Measurements from ENCODE around the gene PFN1. TPM values are rescaled to one million over a fixed set of nuclear protein-coding genes. Genes with fewer than 3 reads are reported as not detected.

Gene PFN1
- total RNA-seq, 1 donor from 2014 or later = 370 TPM

DNA sequence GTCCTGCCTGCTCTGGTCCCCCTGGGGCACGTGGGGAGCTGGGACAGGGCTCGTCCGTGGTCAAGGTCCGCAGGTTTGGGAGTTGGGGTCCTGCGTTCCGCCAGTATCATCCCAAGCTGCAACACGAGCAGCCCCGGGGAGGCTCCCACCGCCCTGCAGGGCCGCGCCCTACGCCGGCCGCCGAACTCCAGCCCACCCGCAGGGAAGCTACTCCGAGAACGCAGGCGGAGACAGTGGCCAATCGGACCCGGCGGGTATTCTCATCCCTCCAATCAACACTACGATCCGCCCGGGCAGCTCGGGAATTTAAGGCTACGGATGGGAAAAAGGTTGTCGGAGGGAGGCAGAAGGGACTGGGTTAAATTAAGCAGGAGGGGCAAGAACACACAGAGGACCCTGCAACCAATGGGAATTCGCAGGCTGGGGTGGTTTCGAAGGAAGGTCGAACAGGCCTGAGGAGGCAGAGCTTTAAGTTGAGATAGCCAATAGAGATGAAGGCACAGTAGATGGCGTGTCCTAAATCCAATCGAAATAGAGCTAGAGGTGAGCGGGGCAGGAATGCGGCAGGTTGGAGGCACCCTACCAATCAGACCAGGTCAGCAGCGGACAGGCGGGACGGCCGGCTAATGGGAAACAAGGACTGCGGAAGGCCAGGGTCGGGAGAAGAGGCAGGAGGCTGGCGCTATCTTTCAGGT, 18.7 kb upstream of the PFN1 start:
- Mint-ChIP-seq H3K4me3 (no peak overlapping the region), H3K27ac (no peak overlapping the region), H3K36me3 (peaks cover 17% of the 10 kb centered on the region), H3K27me3 (ENCODE audit: low read depth) (no peaks in the 10 kb centered on the region), H3K9me3 (no peaks in the 10 kb centered on the region), H3K4me1 (peaks cover 37% of the 10 kb centered on the region)
- TF ChIP-seq, protein P1, sequence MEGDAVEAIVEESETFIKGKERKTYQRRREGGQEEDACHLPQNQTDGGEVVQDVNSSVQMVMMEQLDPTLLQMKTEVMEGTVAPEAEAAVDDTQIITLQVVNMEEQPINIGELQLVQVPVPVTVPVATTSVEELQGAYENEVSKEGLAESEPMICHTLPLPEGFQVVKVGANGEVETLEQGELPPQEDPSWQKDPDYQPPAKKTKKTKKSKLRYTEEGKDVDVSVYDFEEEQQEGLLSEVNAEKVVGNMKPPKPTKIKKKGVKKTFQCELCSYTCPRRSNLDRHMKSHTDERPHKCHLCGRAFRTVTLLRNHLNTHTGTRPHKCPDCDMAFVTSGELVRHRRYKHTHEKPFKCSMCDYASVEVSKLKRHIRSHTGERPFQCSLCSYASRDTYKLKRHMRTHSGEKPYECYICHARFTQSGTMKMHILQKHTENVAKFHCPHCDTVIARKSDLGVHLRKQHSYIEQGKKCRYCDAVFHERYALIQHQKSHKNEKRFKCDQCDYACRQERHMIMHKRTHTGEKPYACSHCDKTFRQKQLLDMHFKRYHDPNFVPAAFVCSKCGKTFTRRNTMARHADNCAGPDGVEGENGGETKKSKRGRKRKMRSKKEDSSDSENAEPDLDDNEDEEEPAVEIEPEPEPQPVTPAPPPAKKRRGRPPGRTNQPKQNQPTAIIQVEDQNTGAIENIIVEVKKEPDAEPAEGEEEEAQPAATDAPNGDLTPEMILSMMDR (IDR thresholded peaks at IDR 0.05; ENCODE audit: unreplicated experiment) = no peak
- peak; percentile 95 to 96 for DNase-seq (ENCODE audit: low spot score in 2 of 2, unreplicated experiment in 2 of 2)

DNA sequence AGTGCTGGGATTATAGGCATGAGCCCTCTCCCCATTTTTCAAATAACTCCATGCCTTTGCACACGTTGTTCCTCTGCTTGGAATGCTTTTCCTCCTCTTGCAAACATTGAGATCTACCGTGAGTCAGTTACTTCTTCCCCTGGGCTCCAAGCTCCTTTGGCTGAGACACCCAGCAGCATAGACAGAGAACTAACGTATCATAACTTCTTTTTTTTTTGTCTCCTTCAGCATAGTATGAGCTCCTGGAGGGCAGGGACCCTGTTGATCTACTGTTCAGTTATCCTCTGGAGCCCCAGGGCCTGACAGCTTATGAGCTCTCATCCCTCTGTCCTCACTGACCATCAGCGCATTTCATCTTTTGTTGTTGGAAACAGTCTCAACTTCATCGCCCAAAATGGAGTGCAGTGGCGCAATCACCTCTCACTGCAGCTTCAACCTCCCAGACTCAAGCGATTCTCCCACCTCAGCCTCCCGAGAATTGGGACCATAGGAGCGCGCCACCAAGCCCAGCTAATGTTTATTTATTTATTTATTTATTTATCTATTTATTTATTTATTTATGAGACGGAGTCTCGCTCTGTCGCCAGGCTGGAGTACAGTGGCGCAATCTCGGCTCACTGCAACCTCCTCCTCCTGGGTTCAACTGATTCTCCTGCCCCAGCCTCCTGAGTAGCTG, 17.1 kb upstream of the PFN1 start:
- TF ChIP-seq, protein P1 (IDR thresholded peaks at IDR 0.05; ENCODE audit: unreplicated experiment) = no peak
- H3K36me3 Mint-ChIP-seq = peaks cover 16% of the 10 kb centered on the region
- peaks cover 30% of the 10 kb centered on the region for H3K4me1 Mint-ChIP-seq
- H3K27me3 Mint-ChIP-seq (ENCODE audit: low read depth) = no peaks in the 10 kb centered on the region
- no peak overlapping the region for H3K4me3 Mint-ChIP-seq
- no peaks in the 10 kb centered on the region for H3K9me3 Mint-ChIP-seq
- no peak for DNase-seq (ENCODE audit: low spot score in 2 of 2, unreplicated experiment in 2 of 2)
- peak overlapping the region; percentile 75 for H3K27ac Mint-ChIP-seq

DNA sequence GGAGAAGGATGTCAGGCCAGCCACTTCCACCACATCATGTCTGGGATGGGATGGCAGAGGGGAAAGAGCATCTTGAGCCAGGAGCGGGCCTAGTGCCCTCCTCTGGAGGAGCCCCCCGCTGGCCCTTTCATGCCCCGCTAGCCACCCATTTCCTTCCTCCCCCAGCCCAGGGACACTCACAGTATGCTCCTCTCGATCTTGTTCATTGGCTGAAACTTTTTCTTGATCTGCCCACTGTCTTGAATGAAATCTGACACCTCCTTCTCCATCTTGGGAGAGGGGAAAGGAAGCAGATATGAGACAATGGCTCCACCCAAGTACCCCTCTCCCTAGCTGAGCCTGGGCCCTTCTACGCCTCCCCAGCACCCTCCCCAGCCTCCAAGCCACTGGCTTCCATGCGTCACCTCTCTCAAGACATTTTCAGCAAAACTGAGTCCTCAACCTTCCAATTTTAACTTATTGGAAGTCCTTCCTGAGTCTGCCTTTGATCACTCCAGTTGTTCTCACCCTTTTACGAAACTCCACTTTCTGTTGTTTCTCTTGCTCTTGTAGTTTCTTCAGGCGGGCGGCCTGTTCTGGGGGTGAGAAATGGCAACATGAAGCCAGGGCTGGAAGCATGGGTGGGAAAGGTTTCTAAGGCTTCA, 12.1 kb upstream of the PFN1 start:
- H3K9me3 Mint-ChIP-seq = no peaks in the 10 kb centered on the region
- H3K4me3 Mint-ChIP-seq = no peak overlapping the region
- H3K36me3 Mint-ChIP-seq = peaks cover 26% of the 10 kb centered on the region
- no peaks in the 10 kb centered on the region for H3K27me3 Mint-ChIP-seq (ENCODE audit: low read depth)
- H3K27ac Mint-ChIP-seq = no peak overlapping the region
- no peak for DNase-seq (ENCODE audit: low spot score in 2 of 2, unreplicated experiment in 2 of 2)
- H3K4me1 Mint-ChIP-seq = peaks cover 3% of the 10 kb centered on the region
- TF ChIP-seq, protein P1 (IDR thresholded peaks at IDR 0.05; ENCODE audit: unreplicated experiment) = no peak

DNA sequence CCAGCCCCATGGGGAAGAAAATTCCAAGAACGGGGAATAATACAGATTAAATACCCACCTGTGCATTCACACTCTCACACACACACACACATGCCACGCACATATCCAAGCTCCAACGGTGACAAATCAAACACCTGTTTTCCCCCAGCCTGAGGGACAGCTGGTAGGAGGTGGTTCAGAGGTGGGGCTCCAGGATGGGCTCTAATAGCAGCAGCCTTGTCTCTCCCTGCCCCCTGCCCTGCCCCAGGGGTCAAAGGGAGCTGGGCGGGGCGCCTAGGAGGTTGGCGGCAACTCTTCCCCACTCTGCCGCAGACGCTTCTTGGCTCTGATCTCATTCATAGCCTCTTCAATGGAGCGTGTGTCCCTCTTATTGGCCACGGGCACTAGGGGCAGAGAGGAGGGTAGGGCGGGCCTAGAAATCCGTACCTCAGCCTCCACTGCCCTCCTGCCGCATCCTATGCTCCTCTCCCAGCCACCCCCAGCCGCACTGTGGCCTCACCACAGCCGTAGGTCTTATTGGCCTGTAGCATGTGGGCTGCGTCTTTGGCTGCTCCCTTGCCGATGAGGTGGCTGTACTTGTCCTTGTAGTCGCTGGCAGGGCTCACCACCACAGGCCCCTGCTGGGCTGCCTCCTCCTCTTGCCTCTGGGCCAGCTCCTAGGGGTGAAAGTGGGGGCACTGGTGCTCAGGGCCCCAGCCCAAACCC, 11.1 kb upstream of the PFN1 start:
- DNase-seq (ENCODE audit: low spot score in 2 of 2, unreplicated experiment in 2 of 2) = no peak
- Mint-ChIP-seq H3K27me3 (ENCODE audit: low read depth) (no peaks in the 10 kb centered on the region), H3K36me3 (peaks cover 23% of the 10 kb centered on the region), H3K4me3 (no peak overlapping the region), H3K9me3 (no peaks in the 10 kb centered on the region), H3K4me1 (no peaks in the 10 kb centered on the region), H3K27ac (no peak overlapping the region)
- TF ChIP-seq, protein P1 (IDR thresholded peaks at IDR 0.05; ENCODE audit: unreplicated experiment) = no peak

DNA sequence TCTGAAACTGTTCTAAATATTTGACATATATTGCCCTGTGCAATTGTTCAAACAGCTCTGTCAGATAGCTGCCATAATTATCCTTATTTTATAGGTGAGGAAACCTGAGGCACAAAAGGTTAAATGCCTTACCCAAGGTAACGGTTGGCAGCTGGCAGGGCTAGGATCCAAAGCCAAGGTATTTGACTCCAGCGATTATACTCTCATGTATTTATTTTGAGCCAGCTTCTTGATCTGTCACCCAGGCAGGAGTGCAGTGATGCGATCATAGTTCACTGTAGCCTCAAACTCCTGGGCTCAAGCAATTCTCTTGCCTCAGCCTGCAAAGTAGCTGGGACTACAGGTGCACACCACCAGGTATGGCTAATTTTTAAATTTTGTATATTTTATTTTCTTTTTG, 9.8 kb upstream of the PFN1 start:
- peaks cover 21% of the 10 kb centered on the region for H3K36me3 Mint-ChIP-seq
- H3K27ac Mint-ChIP-seq = no peak overlapping the region
- TF ChIP-seq, protein P1 (IDR thresholded peaks at IDR 0.05; ENCODE audit: unreplicated experiment) = no peak
- H3K27me3 Mint-ChIP-seq (ENCODE audit: low read depth) = no peaks in the 10 kb centered on the region
- no peak overlapping the region for H3K4me3 Mint-ChIP-seq
- no peaks in the 10 kb centered on the region for H3K4me1 Mint-ChIP-seq
- H3K9me3 Mint-ChIP-seq = no peaks in the 10 kb centered on the region
- DNase-seq (ENCODE audit: low spot score in 2 of 2, unreplicated experiment in 2 of 2) = no peak
